ENCODE measurements around the gene PROM1.

The PROM1 gene, protein sequence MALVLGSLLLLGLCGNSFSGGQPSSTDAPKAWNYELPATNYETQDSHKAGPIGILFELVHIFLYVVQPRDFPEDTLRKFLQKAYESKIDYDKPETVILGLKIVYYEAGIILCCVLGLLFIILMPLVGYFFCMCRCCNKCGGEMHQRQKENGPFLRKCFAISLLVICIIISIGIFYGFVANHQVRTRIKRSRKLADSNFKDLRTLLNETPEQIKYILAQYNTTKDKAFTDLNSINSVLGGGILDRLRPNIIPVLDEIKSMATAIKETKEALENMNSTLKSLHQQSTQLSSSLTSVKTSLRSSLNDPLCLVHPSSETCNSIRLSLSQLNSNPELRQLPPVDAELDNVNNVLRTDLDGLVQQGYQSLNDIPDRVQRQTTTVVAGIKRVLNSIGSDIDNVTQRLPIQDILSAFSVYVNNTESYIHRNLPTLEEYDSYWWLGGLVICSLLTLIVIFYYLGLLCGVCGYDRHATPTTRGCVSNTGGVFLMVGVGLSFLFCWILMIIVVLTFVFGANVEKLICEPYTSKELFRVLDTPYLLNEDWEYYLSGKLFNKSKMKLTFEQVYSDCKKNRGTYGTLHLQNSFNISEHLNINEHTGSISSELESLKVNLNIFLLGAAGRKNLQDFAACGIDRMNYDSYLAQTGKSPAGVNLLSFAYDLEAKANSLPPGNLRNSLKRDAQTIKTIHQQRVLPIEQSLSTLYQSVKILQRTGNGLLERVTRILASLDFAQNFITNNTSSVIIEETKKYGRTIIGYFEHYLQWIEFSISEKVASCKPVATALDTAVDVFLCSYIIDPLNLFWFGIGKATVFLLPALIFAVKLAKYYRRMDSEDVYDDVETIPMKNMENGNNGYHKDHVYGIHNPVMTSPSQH

DNA sequence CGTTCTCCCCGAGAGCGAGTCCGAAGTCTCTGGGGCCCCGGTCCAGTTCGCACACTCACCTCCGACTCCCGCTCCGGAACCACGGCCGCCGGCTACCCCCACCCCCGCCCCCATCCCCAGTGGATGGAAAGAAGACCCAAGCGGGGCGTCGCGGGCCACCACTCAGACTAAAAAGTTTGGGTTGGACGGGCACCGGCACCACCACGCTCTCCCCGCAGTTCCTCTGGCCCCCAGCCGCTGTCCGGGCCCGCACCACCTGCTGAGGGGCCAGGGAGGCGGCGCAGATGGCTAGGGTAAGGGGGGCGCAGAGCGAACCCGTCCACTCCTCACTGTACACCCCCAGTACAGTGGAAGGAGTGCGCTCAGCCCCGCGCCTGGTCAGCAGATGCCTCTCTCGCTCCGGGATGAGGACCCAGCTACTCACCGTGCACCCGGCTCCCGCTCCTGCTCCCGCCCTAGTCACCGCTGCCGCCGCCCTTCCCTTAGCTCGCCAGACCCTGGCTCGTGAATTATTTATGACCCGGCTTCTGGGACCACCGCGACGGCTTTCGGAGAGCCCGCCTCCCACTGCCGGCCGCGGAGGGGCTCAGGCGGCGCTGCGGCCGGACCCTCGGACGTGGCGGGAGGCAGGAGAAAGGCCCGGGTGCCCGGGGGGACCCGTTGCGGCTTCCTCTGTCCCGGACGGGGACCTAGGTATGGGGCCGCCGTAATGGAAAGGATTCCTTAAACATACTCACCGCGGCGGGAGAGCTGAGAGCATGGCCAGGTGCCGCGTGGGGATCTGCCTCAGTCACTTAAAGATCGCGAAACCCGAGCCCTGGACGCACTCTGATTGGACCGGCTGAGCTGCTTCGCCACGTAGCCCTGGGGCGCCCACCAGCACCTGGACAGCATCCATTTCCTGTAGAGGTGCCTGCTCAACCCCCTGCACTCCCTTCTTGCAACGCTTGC lies at the start of gene PROM1:
TSS of gene PROM1 (minus strand) at position 783 of the 951 bp plus-strand sequence. CDS start 8,117 bp downstream, outside the sequence.
- H3K27me3 Mint-ChIP-seq = peaks cover 82% of the 10 kb centered on the region
- CTCF ChIA-PET = no interaction called here
- peak within 1 kb of the TSS; percentile 28 for H3K4me3 Mint-ChIP-seq
- H3K4me1 Mint-ChIP-seq = peaks cover 15% of the 10 kb centered on the region
- H3K27ac Mint-ChIP-seq = no peak within 1 kb of the TSS
- no peak for DNase-seq
- peaks cover 1% of the 10 kb centered on the region for H3K9me3 Mint-ChIP-seq
- peaks cover 1% of the 10 kb centered on the region for H3K36me3 Mint-ChIP-seq

DNA sequence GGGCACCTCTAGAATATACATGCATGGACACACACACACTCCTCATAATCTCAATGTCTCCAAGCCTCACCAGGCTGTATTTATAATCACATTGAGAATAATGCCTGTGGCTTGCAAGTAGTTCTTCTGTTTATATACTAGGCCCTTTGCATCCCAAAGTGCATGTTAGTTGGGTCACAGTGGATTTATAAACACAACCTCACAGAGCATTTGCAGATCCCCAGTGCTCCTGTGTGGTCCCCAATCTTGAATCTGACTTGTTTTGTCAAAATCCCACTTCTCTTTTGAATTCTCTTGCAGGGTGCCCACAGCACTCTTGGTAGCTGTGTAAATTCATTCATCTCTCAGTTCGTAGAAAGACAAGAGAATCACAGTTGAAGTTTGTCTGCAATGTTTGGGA lies 49.6 kb upstream of the PROM1 start:
- H3K36me3 Mint-ChIP-seq = no peaks in the 10 kb centered on the region
- CTCF ChIA-PET = no interaction called here
- no peak overlapping the region for H3K27ac Mint-ChIP-seq
- no peak overlapping the region for H3K4me3 Mint-ChIP-seq
- peaks cover 11% of the 10 kb centered on the region for H3K27me3 Mint-ChIP-seq
- H3K9me3 Mint-ChIP-seq = no peaks in the 10 kb centered on the region
- no peak for DNase-seq
- H3K4me1 Mint-ChIP-seq = no peaks in the 10 kb centered on the region

DNA sequence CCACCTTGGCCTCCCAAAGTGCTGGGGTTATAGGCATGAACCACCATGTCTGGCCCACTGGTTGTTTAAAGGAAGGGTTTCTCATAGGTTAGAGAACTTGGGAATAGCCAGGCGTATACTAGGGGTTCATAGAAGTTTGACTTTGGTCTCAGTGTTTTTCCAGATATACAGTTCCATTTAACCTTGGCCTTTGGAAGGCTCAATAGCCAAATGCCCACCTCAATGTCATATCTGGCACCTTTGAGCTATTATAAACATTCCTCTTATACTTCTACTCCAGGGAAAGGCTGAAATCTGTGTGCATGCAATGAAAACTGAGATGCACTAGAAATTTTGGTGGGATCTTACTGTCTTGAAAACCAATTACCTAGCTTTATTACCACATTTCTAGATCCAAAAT lies 47.5 kb upstream of the PROM1 start:
- H3K4me3 Mint-ChIP-seq = no peak overlapping the region
- no peaks in the 10 kb centered on the region for H3K4me1 Mint-ChIP-seq
- no peak for DNase-seq
- no peaks in the 10 kb centered on the region for H3K9me3 Mint-ChIP-seq
- no peak overlapping the region for H3K27ac Mint-ChIP-seq
- CTCF ChIA-PET = interaction anchor here (0.7 kb wide), 1 partner anchor 1569 kb away, joined by 4 read pairs; no protein-coding TSS in a partner anchor
- no peaks in the 10 kb centered on the region for H3K36me3 Mint-ChIP-seq
- peaks cover 11% of the 10 kb centered on the region for H3K27me3 Mint-ChIP-seq

DNA sequence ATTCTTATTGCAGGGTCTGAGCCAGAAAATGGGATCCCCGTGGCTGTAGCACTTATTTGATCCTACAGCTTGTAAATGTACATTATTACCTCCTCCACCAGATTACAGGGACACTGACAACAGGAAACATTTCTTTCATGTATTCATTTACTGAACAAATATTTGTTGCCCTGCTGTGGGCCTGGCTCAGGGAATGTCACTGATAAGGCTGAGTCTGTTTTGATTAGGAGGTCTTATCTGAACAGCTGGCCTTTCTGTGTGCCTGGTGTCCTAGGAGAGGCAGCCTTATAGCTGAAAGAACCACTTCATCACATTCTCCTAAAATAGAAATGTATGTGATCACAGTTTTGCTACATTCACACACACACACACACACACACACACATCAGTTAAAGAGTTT lies 45.5 kb upstream of the PROM1 start:
- peaks cover 5% of the 10 kb centered on the region for H3K27me3 Mint-ChIP-seq
- no peak overlapping the region for H3K27ac Mint-ChIP-seq
- CTCF ChIA-PET = interaction anchor here (1.2 kb wide), 1 partner anchor 102 kb away, joined by 3 read pairs; no protein-coding TSS in a partner anchor

DNA sequence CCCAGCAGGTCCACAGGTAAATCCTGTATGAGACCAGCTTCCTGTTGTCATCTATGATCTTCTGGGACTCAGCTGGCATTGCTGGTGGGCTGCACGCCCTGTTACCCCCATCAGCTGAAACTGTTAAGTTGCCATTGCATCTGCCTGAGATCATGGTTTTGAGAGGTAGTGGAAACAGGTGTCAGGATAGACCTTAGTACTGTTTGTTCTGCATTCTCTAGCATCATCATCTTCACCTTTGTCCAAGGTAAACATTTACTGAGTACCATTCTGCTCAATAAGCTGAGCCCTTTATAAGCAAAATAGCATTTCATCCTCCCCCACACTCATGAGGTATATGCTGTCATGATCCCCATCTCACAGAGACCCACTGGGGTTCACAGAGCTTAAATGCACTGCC lies 42.9 kb upstream of the PROM1 start:
- Mint-ChIP-seq H3K4me3 (no peak overlapping the region), H3K27ac (no peak overlapping the region), H3K9me3 (no peaks in the 10 kb centered on the region), H3K36me3 (no peaks in the 10 kb centered on the region), H3K27me3 (peaks cover 4% of the 10 kb centered on the region), H3K4me1 (peaks cover 15% of the 10 kb centered on the region)
- no peak for DNase-seq
- CTCF ChIA-PET = no interaction called here

More for the DNA sequence above, 45.5 kb upstream of the PROM1 start:
- no peak for DNase-seq
- Mint-ChIP-seq H3K9me3 (no peaks in the 10 kb centered on the region), H3K4me3 (no peak overlapping the region), H3K36me3 (no peaks in the 10 kb centered on the region), H3K4me1 (no peaks in the 10 kb centered on the region)

DNA sequence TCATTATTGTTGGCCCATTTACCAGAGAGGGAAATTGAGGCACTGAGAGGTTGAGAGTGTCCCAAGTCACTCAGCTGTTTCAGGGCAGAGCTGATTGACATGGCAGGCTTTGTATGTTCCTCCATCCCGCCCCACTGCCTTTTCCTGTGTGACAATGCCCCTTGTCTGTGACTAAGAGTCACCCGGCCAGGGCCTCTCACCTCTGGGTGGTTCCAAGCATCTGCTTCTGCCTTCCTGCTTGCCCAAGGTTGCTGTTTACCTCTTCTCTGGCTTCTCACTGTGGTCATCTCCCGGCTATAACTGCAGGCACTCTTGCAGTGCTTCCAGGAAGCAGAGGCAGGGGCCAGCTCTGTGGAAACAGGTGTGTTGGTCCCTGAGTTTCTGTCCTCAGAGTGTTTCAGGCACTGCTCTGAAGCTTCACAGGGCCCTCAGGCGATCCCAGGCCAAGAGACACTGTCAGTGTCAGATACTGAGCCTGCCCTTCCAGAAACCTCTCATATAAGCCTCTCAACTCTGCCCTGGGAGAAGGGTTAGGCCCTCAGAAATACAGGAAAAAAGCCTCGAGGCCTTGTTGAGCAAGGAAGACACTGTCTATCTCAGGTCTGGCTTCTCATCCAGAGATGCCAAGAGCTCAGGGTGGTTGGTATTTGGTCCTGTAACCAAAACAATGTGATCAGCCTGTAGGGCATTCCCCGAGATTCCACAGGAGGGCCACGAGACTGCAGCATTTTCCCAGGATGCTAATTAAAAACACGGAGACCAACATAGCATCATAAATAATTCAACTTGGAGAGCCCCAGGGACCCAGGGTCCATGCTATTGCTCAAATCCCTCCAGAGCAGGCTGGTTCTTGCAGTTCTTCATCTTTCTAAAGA lies 42.0 kb upstream of the PROM1 start:
- peaks cover 4% of the 10 kb centered on the region for H3K27me3 Mint-ChIP-seq
- no peaks in the 10 kb centered on the region for H3K36me3 Mint-ChIP-seq
- CTCF ChIA-PET = no interaction called here
- no peak overlapping the region for H3K4me3 Mint-ChIP-seq
- no peak overlapping the region for H3K27ac Mint-ChIP-seq
- no peaks in the 10 kb centered on the region for H3K9me3 Mint-ChIP-seq
- no peak for DNase-seq
- H3K4me1 Mint-ChIP-seq = peaks cover 15% of the 10 kb centered on the region

DNA sequence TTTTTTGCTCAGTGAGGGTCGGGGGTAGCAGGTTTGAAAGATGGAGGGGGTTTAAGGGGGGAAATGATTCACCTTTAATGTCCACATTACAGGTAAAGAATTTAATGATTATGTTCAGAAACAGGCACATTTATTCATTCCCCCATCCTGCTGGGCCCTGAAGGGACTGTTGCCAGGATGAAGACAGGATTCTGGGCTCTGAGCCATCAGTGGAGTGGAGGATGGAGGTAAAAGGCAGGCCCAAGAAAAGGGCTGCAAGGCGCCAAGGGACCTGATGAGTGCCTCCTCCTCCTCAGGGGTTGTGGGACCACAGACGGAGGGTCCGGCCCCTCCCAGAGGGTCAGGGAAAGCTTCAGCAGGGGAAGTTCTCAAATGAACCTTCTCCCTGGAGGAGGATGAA lies 40.4 kb upstream of the PROM1 start:
- H3K9me3 Mint-ChIP-seq = no peaks in the 10 kb centered on the region
- no peak overlapping the region for H3K27ac Mint-ChIP-seq
- CTCF ChIA-PET = no interaction called here
- H3K4me1 Mint-ChIP-seq = peaks cover 15% of the 10 kb centered on the region
- no peaks in the 10 kb centered on the region for H3K36me3 Mint-ChIP-seq
- DNase-seq = no peak
- H3K4me3 Mint-ChIP-seq = no peak overlapping the region
- peaks cover 11% of the 10 kb centered on the region for H3K27me3 Mint-ChIP-seq

DNA sequence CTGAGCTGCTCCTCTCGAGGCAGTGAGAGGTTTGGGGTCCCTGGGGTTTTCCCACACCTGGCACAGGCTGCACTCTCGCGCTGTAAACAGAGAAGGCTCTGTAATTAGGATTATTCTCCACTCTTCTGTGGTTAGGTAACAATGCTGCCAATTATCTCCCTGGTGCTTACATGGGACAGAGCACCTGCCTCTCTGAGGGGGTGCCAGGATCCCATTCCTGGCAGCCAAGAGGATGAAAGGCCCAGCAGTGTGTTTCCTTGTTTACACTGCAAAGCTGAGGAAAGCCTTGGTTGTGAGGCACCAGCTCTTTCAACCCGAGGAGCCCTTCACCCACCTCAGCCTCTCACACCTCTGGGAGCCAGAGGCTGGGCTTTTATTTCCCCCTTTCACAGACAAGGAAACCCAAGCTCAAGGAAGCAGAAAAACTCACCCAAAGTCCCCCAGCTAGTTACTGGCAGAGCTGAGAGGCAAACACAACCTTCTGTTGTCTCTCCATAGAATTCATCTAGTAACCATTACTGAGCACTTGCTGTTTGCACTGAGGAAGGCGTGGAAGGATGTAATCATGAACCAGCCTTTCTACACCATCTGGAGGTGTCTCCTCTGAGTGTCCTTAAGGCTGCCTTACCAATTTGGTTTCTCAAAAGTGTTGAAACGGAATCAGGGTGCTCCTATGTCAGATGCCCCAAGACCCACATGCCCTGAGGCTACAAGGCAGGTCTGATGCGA lies 39.7 kb upstream of the PROM1 start:
- H3K4me3 Mint-ChIP-seq = no peak overlapping the region
- no peak overlapping the region for H3K27ac Mint-ChIP-seq
- H3K27me3 Mint-ChIP-seq = peaks cover 11% of the 10 kb centered on the region
- no peaks in the 10 kb centered on the region for H3K9me3 Mint-ChIP-seq
- peaks cover 15% of the 10 kb centered on the region for H3K4me1 Mint-ChIP-seq
- no peaks in the 10 kb centered on the region for H3K36me3 Mint-ChIP-seq
- CTCF ChIA-PET = no interaction called here
- no peak for DNase-seq

DNA sequence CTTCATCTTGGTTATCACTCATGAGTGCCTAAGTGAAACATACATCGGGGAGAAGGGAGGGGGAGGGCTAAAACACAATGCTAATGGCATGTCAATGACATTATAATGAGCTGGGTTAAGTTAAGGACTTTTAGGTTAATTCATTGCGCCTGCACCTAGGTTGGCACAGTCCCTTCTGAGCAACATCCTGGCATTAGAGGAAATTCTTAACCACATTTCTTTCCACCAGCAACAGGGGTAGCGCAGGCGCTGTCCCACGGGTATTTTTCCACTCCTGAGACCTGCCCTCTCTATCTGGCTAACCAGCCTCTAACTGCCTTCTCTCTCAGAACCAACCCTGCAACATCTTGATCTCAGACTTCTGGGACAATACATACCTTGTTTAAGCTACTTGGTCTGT lies 39.0 kb upstream of the PROM1 start:
- no peak for DNase-seq
- Mint-ChIP-seq H3K4me3 (no peak overlapping the region), H3K36me3 (no peaks in the 10 kb centered on the region), H3K4me1 (peaks cover 15% of the 10 kb centered on the region), H3K27me3 (peaks cover 11% of the 10 kb centered on the region), H3K27ac (no peak overlapping the region), H3K9me3 (no peaks in the 10 kb centered on the region)
- CTCF ChIA-PET = no interaction called here

DNA sequence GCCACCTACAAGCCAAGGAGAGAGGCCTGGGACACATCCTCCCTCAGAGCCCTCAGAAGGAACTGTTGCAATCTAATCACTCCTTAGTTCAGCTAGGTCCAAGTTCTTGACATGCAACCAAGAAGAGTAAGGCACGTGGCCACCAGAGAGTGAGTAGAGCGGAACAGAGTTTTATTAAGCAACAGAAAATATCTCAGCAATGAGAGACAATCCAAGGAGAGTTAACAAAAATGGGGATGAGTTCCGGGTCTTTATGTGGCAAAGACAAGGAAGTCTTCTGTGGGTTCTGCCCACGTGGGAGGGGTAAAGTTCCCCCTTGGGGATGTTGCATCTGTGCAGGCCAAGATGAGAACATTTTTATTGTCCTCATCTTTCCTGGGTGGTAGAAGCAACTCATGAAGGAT lies 38.5 kb upstream of the PROM1 start:
- H3K27me3 Mint-ChIP-seq = peaks cover 11% of the 10 kb centered on the region
- no peak overlapping the region for H3K4me3 Mint-ChIP-seq
- CTCF ChIA-PET = no interaction called here
- no peaks in the 10 kb centered on the region for H3K9me3 Mint-ChIP-seq
- no peaks in the 10 kb centered on the region for H3K36me3 Mint-ChIP-seq
- H3K27ac Mint-ChIP-seq = no peak overlapping the region
- H3K4me1 Mint-ChIP-seq = peaks cover 15% of the 10 kb centered on the region
- no peak for DNase-seq

DNA sequence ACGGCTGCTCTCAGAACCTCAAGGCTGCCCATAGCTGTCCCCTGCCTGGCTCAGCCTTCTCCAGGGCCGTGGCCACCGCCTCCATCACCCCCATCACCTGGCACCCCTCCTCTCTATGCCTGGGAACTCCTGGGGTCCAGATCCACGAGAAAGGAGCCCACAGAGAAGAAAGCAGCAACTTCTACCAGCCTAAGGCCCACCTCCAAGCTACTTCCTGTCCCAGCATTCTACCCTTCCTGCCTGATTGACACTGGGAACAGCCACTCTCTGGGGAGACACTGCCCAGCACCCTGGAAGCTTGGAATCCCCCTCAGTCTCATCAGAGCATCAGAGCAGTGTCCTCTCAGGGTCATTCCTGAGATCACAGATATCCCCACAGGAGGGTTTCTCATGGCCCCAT lies 36.9 kb upstream of the PROM1 start:
- DNase-seq = no peak
- Mint-ChIP-seq H3K4me1 (peaks cover 15% of the 10 kb centered on the region), H3K9me3 (no peaks in the 10 kb centered on the region), H3K36me3 (no peaks in the 10 kb centered on the region), H3K27me3 (peaks cover 13% of the 10 kb centered on the region), H3K4me3 (no peak overlapping the region), H3K27ac (no peak overlapping the region)
- CTCF ChIA-PET = no interaction called here

DNA sequence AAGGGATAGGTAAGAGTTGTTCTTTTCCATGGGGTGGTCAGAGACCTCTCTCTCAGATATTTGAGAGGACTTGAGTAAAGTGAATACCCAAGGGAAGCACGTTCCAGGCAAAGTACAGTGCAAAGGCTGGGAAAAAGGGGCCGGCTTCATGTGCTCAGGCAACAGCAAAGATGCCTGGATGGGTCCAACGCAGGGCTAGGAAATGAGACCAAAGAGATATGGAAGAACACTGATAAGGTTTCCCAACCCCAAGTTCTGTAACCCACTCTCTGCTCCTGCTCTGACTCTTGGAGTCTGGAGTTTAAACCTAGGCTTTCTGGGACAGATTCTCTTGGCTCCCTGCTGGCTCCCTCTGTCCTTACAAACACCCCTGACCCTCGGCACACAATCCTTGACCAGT lies 36.2 kb upstream of the PROM1 start:
- H3K4me3 Mint-ChIP-seq = no peak overlapping the region
- H3K9me3 Mint-ChIP-seq = no peaks in the 10 kb centered on the region
- H3K4me1 Mint-ChIP-seq = peaks cover 15% of the 10 kb centered on the region
- no peaks in the 10 kb centered on the region for H3K36me3 Mint-ChIP-seq
- peaks cover 11% of the 10 kb centered on the region for H3K27me3 Mint-ChIP-seq
- no peak overlapping the region for H3K27ac Mint-ChIP-seq
- CTCF ChIA-PET = no interaction called here
- DNase-seq = no peak

DNA sequence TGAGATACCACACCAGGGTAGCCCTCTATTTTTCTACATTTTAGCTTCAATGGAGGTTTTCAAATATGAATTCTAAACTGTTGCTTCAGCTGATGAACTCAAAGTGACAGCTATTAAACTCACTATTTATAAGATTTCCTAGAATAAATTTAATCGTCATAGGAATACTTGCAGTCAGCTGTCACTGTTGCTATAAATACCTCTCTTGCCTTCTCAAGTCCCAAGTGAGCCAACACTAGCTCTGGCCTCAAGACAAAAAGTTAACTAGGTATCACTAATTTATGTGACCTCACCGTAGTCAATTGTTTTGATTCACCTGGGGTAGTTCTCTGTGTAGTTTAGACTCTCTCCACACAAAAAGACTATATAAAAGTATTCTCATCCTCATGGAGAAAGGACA lies 34.3 kb upstream of the PROM1 start:
- H3K4me1 Mint-ChIP-seq = peaks cover 11% of the 10 kb centered on the region

More for the DNA sequence above, 34.3 kb upstream of the PROM1 start:
- DNase-seq = no peak
- peaks cover 14% of the 10 kb centered on the region for H3K27me3 Mint-ChIP-seq
- H3K27ac Mint-ChIP-seq = no peak overlapping the region
- H3K36me3 Mint-ChIP-seq = no peaks in the 10 kb centered on the region
- H3K9me3 Mint-ChIP-seq = no peaks in the 10 kb centered on the region
- no peak overlapping the region for H3K4me3 Mint-ChIP-seq
- CTCF ChIA-PET = interaction anchor here (0.9 kb wide), 1 partner anchor 152 kb away, joined by 3 read pairs; no protein-coding TSS in a partner anchor
